Stomach (tissue), 4 donors: ENCODE data around the gene CCSER1.

Experiments used
- CTCF ChIP-seq, 7 experiments: fragments of 450-650 bp in 4 of 7; fragments of 200-600 bp in 3 of 7; sonication (generic) in 3 of 7; IDR thresholded peaks; one replicate each; pipeline ENCODE4 v1.5.1; 2016 to 2019; ENCODE audit warnings: antibody characterized with exemption in 7 of 7, control low read depth in 2 of 7, mild to moderate bottlenecking in 1 of 7
- POLR2AphosphoS5 ChIP-seq, 3 donors: sonication (generic); formaldehyde crosslinking; IDR thresholded peaks; one replicate each; pipeline ENCODE4 v1.6.1; 2016; ENCODE audit warnings: antibody characterized with exemption in 3 of 3

- no peak for TF ChIP-seq CTCF (IDR thresholded peaks at IDR 0.05)
- no peak for TF ChIP-seq POLR2AphosphoS5 (IDR thresholded peaks at IDR 0.05)
Measured at GRCh38 chr4:90290345-90290744, 163.2 kb downstream of the CCSER1 start.
